ENCODE data around the gene OR5K3. TPM values are rescaled to one million over a fixed set of nuclear protein-coding genes. Genes with fewer than 3 reads are reported as not detected.

The OR5K3 gene
- total RNA-seq, 1 donor from 2014 or later: not detected

GRCh38 chr3:98406034-98406433 lies 15.6 kb downstream of the OR5K3 start:
- H3K4me3 Mint-ChIP-seq (ENCODE audit: unreplicated experiment): no peak overlapping the region
- no peaks in the 10 kb centered on the region for H3K27me3 ChIP-seq (ENCODE audit: insufficient read depth, low read length)
- H3K4me1 ChIP-seq (ENCODE audit: insufficient read depth, low read length): no peaks in the 10 kb centered on the region

GRCh38 chr3:98432575-98432974 lies 42.1 kb downstream of the OR5K3 start:
- no peaks in the 10 kb centered on the region for H3K36me3 Mint-ChIP-seq (ENCODE audit: low read depth, unreplicated experiment)
- FAIRE-seq: no peak

More at GRCh38 chr3:98406034-98406433, 15.6 kb downstream of the OR5K3 start:
- no peak overlapping the region for H3K4me2 ChIP-seq (ENCODE audit: low read length)
- H3K79me2 ChIP-seq (ENCODE audit: insufficient read depth, low read length): no peaks in the 10 kb centered on the region
- FAIRE-seq (no peak), DNase-seq (ENCODE audit: low read depth) (no peak)
- Mint-ChIP-seq H3K9me3 (ENCODE audit: unreplicated experiment) (peaks cover 13% of the 10 kb centered on the region), H3K36me3 (ENCODE audit: low read depth, unreplicated experiment) (no peaks in the 10 kb centered on the region), H3K27ac (ENCODE audit: unreplicated experiment) (no peak overlapping the region), H3K27me3 (ENCODE audit: low read depth, unreplicated experiment) (no peaks in the 10 kb centered on the region), H3K4me1 (ENCODE audit: low read depth, unreplicated experiment) (no peaks in the 10 kb centered on the region)
- H3K9ac ChIP-seq (ENCODE audit: low read length): no peak overlapping the region
- H3K9me3 ChIP-seq (ENCODE audit: insufficient read depth, low read depth, low read length): no peaks in the 10 kb centered on the region
- no peaks in the 10 kb centered on the region for H4K20me1 ChIP-seq (ENCODE audit: insufficient read depth, low read length)
- no peak for TF ChIP-seq EZH2 (IDR thresholded peaks at IDR 0.05; ENCODE audit: insufficient read depth, low read length)
- no peak for TF ChIP-seq CTCF (IDR thresholded peaks at IDR 0.05; ENCODE audit: insufficient read depth, low read depth, low read length)
- no peak overlapping the region for H2AFZ ChIP-seq (ENCODE audit: low read depth, low read length)
- H3K36me3 ChIP-seq (ENCODE audit: insufficient read depth, low read length): no peaks in the 10 kb centered on the region
- no peak overlapping the region for H3K4me3 ChIP-seq (ENCODE audit: insufficient read depth, low read depth, low read length)
- no peak overlapping the region for H3K27ac ChIP-seq (ENCODE audit: low read depth, low read length)

More at GRCh38 chr3:98432575-98432974, 42.1 kb downstream of the OR5K3 start:
- H3K9me3 ChIP-seq (ENCODE audit: insufficient read depth, low read depth, low read length): peaks cover 4% of the 10 kb centered on the region
- Mint-ChIP-seq H3K9me3 (ENCODE audit: unreplicated experiment) (peaks cover 10% of the 10 kb centered on the region), H3K27me3 (ENCODE audit: low read depth, unreplicated experiment) (no peaks in the 10 kb centered on the region), H3K27ac (ENCODE audit: unreplicated experiment) (no peak overlapping the region), H3K4me1 (ENCODE audit: low read depth, unreplicated experiment) (no peaks in the 10 kb centered on the region), H3K4me3 (ENCODE audit: unreplicated experiment) (no peak overlapping the region)
- no peak for DNase-seq (ENCODE audit: low read depth)
- H3K27me3 ChIP-seq (ENCODE audit: insufficient read depth, low read length): no peaks in the 10 kb centered on the region
- no peaks in the 10 kb centered on the region for H3K36me3 ChIP-seq (ENCODE audit: insufficient read depth, low read length)
- no peak overlapping the region for H3K4me2 ChIP-seq (ENCODE audit: low read length)
- no peak overlapping the region for H2AFZ ChIP-seq (ENCODE audit: low read depth, low read length)
- no peak overlapping the region for H3K9ac ChIP-seq (ENCODE audit: low read length)
- no peaks in the 10 kb centered on the region for H4K20me1 ChIP-seq (ENCODE audit: insufficient read depth, low read length)
- no peak overlapping the region for H3K4me3 ChIP-seq (ENCODE audit: insufficient read depth, low read depth, low read length)
- no peak for TF ChIP-seq EZH2 (IDR thresholded peaks at IDR 0.05; ENCODE audit: insufficient read depth, low read length)
- no peak for TF ChIP-seq CTCF (IDR thresholded peaks at IDR 0.05; ENCODE audit: insufficient read depth, low read depth, low read length)
- H3K4me1 ChIP-seq (ENCODE audit: insufficient read depth, low read length): no peaks in the 10 kb centered on the region
- no peak overlapping the region for H3K27ac ChIP-seq (ENCODE audit: low read depth, low read length)
- no peaks in the 10 kb centered on the region for H3K79me2 ChIP-seq (ENCODE audit: insufficient read depth, low read length)
